Endothelial cell of umbilical vein (primary cell): ENCODE measurements around the gene DEPDC5. TPM values are rescaled to one million over a fixed set of nuclear protein-coding genes. Genes with fewer than 3 reads are reported as not detected.

Experiments
- BruUV-seq: library from RNA; stranded (reverse); fragments of 400-500 nt; replicated peaks from 2 replicates; lab custom pipeline; 2021; lab: Mats Ljungman, UMichigan
- CTCF ChIA-PET: fragments of 300-600, 350-600 bp; sonication (Branson Sonifier 250); formaldehyde crosslinking; loops from one replicate; lab custom pipeline; 2021; ENCODE audit warnings: antibody characterized with exemption, inconsistent platforms; lab: Charles Lee
- POLR2A ChIA-PET: fragments of 300-600, 350-600 bp; sonication (Branson Sonifier 250); formaldehyde crosslinking; loops from one replicate; lab custom pipeline; 2021; ENCODE audit warnings: antibody characterized with exemption, inconsistent platforms; lab: Charles Lee
- DNase-seq: peaks from one replicate; pipeline ENCODE4 v3.0.0-alpha.2; 2011; ENCODE audit warnings: low read depth, low spot score
- FAIRE-seq: peaks from 2 replicates; lab custom pipeline; 2011; peaks lifted over from hg19 to GRCh38; lab: Jason Lieb, UNC
- H2AFZ ChIP-seq: 2 replicates; pipeline ENCODE4 v1.6.0; 2012; ENCODE audit warnings: low read depth, low read length, control low read depth, inconsistent platforms
- H3K27ac ChIP-seq: 2 replicates; pipeline ENCODE4 v1.5.1; 2011; ENCODE audit warnings: low read depth, mild to moderate bottlenecking, control low read depth, low read length, moderate library complexity; ENCODE audit not compliant: insufficient read depth
- H3K27me3 ChIP-seq, 2 experiments: 2 replicates each; pipeline versions ENCODE4 v1.6.0 to v1.6.1; 2011; ENCODE audit warnings: low read length in 2 of 2, mixed read lengths in 1 of 2; ENCODE audit not compliant: control insufficient read depth in 2 of 2, insufficient read depth in 2 of 2
- H3K36me3 ChIP-seq, 2 experiments: 2 replicates in 1 of 2; 3 replicates in 1 of 2; pipeline ENCODE4 v1.5.1; 2011; ENCODE audit warnings: low read length in 2 of 2, mild to moderate bottlenecking in 1 of 2, moderate library complexity in 1 of 2; ENCODE audit not compliant: control insufficient read depth in 2 of 2, insufficient read depth in 2 of 2; ENCODE audit errors: extremely low read depth in 1 of 2
- H3K4me1 ChIP-seq: 3 replicates; pipeline ENCODE4 v1.5.1; 2011; ENCODE audit warnings: mild to moderate bottlenecking, low read length; ENCODE audit not compliant: control insufficient read depth, insufficient read depth; ENCODE audit errors: extremely low read depth
- H3K4me2 ChIP-seq: 2 replicates; pipeline ENCODE4 v1.6.1; 2011; ENCODE audit warnings: low read length, control low read depth, mixed read lengths; ENCODE audit not compliant: insufficient read depth
- H3K4me3 ChIP-seq, 3 experiments: fragments of 200-600 bp in 1 of 3; sonication (generic), shearing (Covaris generic) in 1 of 3; replicated peaks in 1 of 3; 2 replicates each; pipeline ENCODE4 v1.5.1; 2011 to 2016; ENCODE audit warnings: control low read depth in 3 of 3, low read length in 3 of 3, mild to moderate bottlenecking in 2 of 3, inconsistent platforms in 1 of 3, low read depth in 1 of 3, moderate library complexity in 1 of 3; ENCODE audit not compliant: insufficient read depth in 1 of 3
- H3K79me2 ChIP-seq: 2 replicates; pipeline ENCODE4 v1.6.0; 2012; ENCODE audit warnings: low read length, inconsistent platforms; ENCODE audit not compliant: control insufficient read depth, insufficient read depth
- H3K9ac ChIP-seq: replicated peaks from 2 replicates; pipeline ENCODE3; 2011; ENCODE audit warnings: low read length, control low read depth; ENCODE audit not compliant: insufficient read depth; ENCODE audit errors: extremely low read depth
- H3K9me1 ChIP-seq: replicated peaks from 3 replicates; pipeline ENCODE4 v1.6.0; 2011; ENCODE audit warnings: mild to moderate bottlenecking, low read length; ENCODE audit not compliant: control insufficient read depth, insufficient read depth; ENCODE audit errors: extremely low read depth
- H3K9me3 ChIP-seq: replicated peaks from 2 replicates; pipeline ENCODE4 v1.5.1; 2012; ENCODE audit warnings: low read length, inconsistent platforms; ENCODE audit not compliant: control insufficient read depth, insufficient read depth
- H4K20me1 ChIP-seq: replicated peaks from 2 replicates; pipeline ENCODE3; 2011; ENCODE audit warnings: mild to moderate bottlenecking, low read length; ENCODE audit not compliant: control insufficient read depth, insufficient read depth; ENCODE audit errors: extremely low read depth
- EZH2 ChIP-seq: IDR thresholded peaks from 2 replicates; pipeline ENCODE4 v1.6.1; 2012; ENCODE audit warnings: borderline replicate concordance, low read depth, mild to moderate bottlenecking, moderate library complexity, low read length, inconsistent platforms; ENCODE audit not compliant: severe bottlenecking
- GATA2 ChIP-seq: IDR thresholded peaks from 2 replicates; pipeline ENCODE4 v1.7.0; 2011; ENCODE audit warnings: low read depth, mild to moderate bottlenecking, moderate library complexity, mixed read lengths, low read length; ENCODE audit not compliant: insufficient read length, insufficient read depth
- JUN ChIP-seq: IDR thresholded peaks from 2 replicates; pipeline ENCODE4 v1.6.1; 2011; ENCODE audit warnings: borderline replicate concordance, low read depth; ENCODE audit not compliant: insufficient read length, insufficient read depth
- MYC ChIP-seq: IDR thresholded peaks from one replicate; pipeline ENCODE4 v1.6.1; 2011; ENCODE audit warnings: mild to moderate bottlenecking, low read depth, low read length
- POLR2AphosphoS5 ChIP-seq: IDR thresholded peaks from 2 replicates; pipeline ENCODE4 v1.6.1; 2012; ENCODE audit warnings: low read depth, mild to moderate bottlenecking, control low read depth, low read length, moderate library complexity; ENCODE audit not compliant: insufficient read depth
- dilution Hi-C: fragments of 300-500 bp; cut with MboI; formaldehyde crosslinking; loops from one replicate; pipeline ENCODE4 v1.15.0; 2019; ENCODE audit warnings: low sequenced_read_pairs; ENCODE audit not compliant: extremely low pct_ligation_motif_present
- intact Hi-C: fragments of 100-400 bp; cut with micrococcal nuclease; formaldehyde crosslinking; loops from one replicate; pipeline ENCODE4 v1.10.0; 2022
- polyA plus RNA-seq, 4 experiments: library from polyadenylated mRNA; depleted of rRNA in 3 of 4; stranded (reverse) in 3 of 4; unstranded in 1 of 4; fragments of >200 nt; gene quantifications; 2 replicates each; pipeline versions ENCODE4 v1.2.1 to v1.2.3, GENCODE V29; 2011 to 2012; ENCODE audit warnings: missing spikeins in 1 of 4
- total RNA-seq: library from RNA; stranded (reverse); gene quantifications from 2 replicates; pipeline ENCODE4 v1.2.3, GENCODE V29; 2021
- TF ChIP-seq, protein P1 (sequence below), 2 donors: IDR thresholded peaks; 1 replicate in 1 of 2; 2 replicates in 1 of 2; pipeline ENCODE4 v1.5.1; 2011; ENCODE audit warnings: low read length in 2 of 2, mild to moderate bottlenecking in 2 of 2, moderate library complexity in 2 of 2, control low read depth in 1 of 2, inconsistent platforms in 1 of 2, low read depth in 1 of 2; ENCODE audit not compliant: insufficient read depth in 1 of 2; ENCODE audit errors: extremely low read depth in 1 of 2
- TF ChIP-seq, protein P2 (sequence below): IDR thresholded peaks from 2 replicates; pipeline ENCODE4 v1.6.1; 2011; ENCODE audit not compliant: insufficient read depth, insufficient read length

Gene DEPDC5
- total and polyA plus RNA-seq, 2 donors (not counting 3 experiments of a cell fraction or from before 2014, with no cell fraction given): 13.1 to 36.6 TPM

DNA sequence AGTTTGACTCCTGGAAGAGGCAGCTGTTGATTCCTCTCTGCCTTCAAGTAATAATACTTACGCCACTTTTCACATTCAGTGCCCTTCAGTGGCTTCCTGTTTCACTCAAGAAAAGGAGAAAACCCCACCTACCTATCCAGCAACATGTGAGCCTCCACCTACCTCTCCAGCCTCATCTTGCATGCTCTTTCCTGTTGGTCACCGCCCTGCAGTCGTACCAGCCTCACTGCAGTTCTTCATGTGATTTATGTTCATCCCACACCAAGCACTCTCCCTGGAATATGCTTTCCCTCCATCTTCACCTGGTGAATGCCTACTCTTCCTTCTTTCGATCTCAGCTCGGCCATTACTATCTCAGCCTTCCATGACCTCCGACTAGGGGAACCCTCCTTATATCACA, 168.7 kb downstream of the DEPDC5 start:
- Histone ChIP-seq H3K27me3 (peaks cover 2 to 5% of the 10 kb centered on the region in 2 experiments), H3K4me2 (no peak overlapping the region), H3K9me1 (no peaks in the 10 kb centered on the region), H3K4me1 (peaks cover 12% of the 10 kb centered on the region), H3K9me3 (no peaks in the 10 kb centered on the region), H3K27ac (no peak overlapping the region), H2AFZ (no peak overlapping the region), H3K4me3 (no peak overlapping the region), H3K9ac (no peak overlapping the region), H3K79me2 (no peaks in the 10 kb centered on the region), H4K20me1 (no peaks in the 10 kb centered on the region), H3K36me3 (no peaks in the 10 kb centered on the region)
- no peak for FAIRE-seq
- intact Hi-C loops (no loop called here), dilution Hi-C loops (no loop called here)
- ChIA-PET CTCF (no interaction called here), POLR2A (interaction anchor here (0.5 kb wide), 1 partner anchor 178 kb away, joined by 3 read pairs; no protein-coding TSS in a partner anchor)
- BruUV-seq: no TSS peak
- TF ChIP-seq, protein P1, sequence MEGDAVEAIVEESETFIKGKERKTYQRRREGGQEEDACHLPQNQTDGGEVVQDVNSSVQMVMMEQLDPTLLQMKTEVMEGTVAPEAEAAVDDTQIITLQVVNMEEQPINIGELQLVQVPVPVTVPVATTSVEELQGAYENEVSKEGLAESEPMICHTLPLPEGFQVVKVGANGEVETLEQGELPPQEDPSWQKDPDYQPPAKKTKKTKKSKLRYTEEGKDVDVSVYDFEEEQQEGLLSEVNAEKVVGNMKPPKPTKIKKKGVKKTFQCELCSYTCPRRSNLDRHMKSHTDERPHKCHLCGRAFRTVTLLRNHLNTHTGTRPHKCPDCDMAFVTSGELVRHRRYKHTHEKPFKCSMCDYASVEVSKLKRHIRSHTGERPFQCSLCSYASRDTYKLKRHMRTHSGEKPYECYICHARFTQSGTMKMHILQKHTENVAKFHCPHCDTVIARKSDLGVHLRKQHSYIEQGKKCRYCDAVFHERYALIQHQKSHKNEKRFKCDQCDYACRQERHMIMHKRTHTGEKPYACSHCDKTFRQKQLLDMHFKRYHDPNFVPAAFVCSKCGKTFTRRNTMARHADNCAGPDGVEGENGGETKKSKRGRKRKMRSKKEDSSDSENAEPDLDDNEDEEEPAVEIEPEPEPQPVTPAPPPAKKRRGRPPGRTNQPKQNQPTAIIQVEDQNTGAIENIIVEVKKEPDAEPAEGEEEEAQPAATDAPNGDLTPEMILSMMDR (IDR thresholded peaks at IDR 0.05; ENCODE audit: extremely low read depth in 1 of 2, insufficient read depth in 1 of 2, low read depth in 1 of 2, low read length in 2 of 2): no peak
- TF ChIP-seq JUN (no peak), MYC (no peak), EZH2 (no peak), POLR2AphosphoS5 (no peak), GATA2 (no peak)
- TF ChIP-seq, protein P2, sequence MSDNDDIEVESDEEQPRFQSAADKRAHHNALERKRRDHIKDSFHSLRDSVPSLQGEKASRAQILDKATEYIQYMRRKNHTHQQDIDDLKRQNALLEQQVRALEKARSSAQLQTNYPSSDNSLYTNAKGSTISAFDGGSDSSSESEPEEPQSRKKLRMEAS: no peak
- no peak for DNase-seq
